IMR-90 (cell line): ENCODE data around the gene ZNF691.

Source experiments
- CEBPB ChIP-seq: IDR thresholded peaks from 2 replicates; pipeline ENCODE4 v1.6.1; 2012; ENCODE audit warnings: low read depth, low read length, improper control_type of control experiment
- CTCF ChIP-seq: conservative IDR thresholded peaks from 2 replicates; pipeline ENCODE4 v1.5.1; 2012; ENCODE audit warnings: mild to moderate bottlenecking, low read depth, low read length, improper control_type of control experiment
- MAZ ChIP-seq: IDR thresholded peaks from 2 replicates; pipeline ENCODE4 v1.6.1; 2012; ENCODE audit warnings: low read depth, mild to moderate bottlenecking, low read length, improper control_type of control experiment, moderate library complexity, borderline replicate concordance
- MXI1 ChIP-seq: IDR thresholded peaks from 2 replicates; pipeline ENCODE4 v1.6.1; 2012; ENCODE audit warnings: low read depth, mild to moderate bottlenecking, low read length, moderate library complexity, borderline replicate concordance
- POLR2A ChIP-seq: IDR thresholded peaks from 2 replicates; pipeline ENCODE4 v1.6.1; 2012; ENCODE audit warnings: mild to moderate bottlenecking, low read depth, low read length
- RAD21 ChIP-seq: IDR thresholded peaks from 2 replicates; pipeline ENCODE4 v1.6.1; 2012; ENCODE audit warnings: low read length, improper control_type of control experiment
- RCOR1 ChIP-seq: IDR thresholded peaks from 2 replicates; pipeline ENCODE4 v1.6.1; 2012; ENCODE audit warnings: mild to moderate bottlenecking, low read length, improper control_type of control experiment; ENCODE audit not compliant: insufficient replicate concordance
- RFX5 ChIP-seq: IDR thresholded peaks from 2 replicates; pipeline ENCODE4 v1.8.0; 2012; ENCODE audit warnings: low read depth, mild to moderate bottlenecking, low read length, moderate library complexity
- SMC3 ChIP-seq: fragments of 150-350 bp; IDR thresholded peaks from 2 replicates; pipeline ENCODE4 v1.6.1; 2016; ENCODE audit warnings: low read depth, mild to moderate bottlenecking, antibody characterized with exemption, low read length, moderate library complexity
- USF2 ChIP-seq: fragments of 150-350 bp; IDR thresholded peaks from 2 replicates; pipeline ENCODE4 v1.6.1; 2017; ENCODE audit warnings: mild to moderate bottlenecking, antibody characterized with exemption, low read length, low read depth

GRCh38 chr1:42838482-42839190 lies 7.8 kb upstream of the ZNF691 start:
- no peak for TF ChIP-seq SMC3
- no peak for TF ChIP-seq CEBPB
- no peak for TF ChIP-seq POLR2A
- TF ChIP-seq CTCF = no peak
- TF ChIP-seq RCOR1 = no peak
- TF ChIP-seq MAZ = no peak
- no peak for TF ChIP-seq RAD21
- TF ChIP-seq USF2 = no peak
- no peak for TF ChIP-seq RFX5
- TF ChIP-seq MXI1 = no peak
